Measurements from ENCODE around the gene RRP1B.
"Not testable (repeated sequence)": the region's sequence is repeated elsewhere in the genome, so short reads cannot be mapped to it uniquely, and the experiment has no call there.

Gene RRP1B

GRCh38 chr21:43697758-43698643 lies 38.6 kb downstream of the RRP1B start:
- no peak for DNase-seq (ENCODE audit: low spot score)

GRCh38 chr21:43699492-43699777 lies 40.1 kb downstream of the RRP1B start:
- DNase-seq (ENCODE audit: low spot score) = not testable (repeated sequence)

DNA sequence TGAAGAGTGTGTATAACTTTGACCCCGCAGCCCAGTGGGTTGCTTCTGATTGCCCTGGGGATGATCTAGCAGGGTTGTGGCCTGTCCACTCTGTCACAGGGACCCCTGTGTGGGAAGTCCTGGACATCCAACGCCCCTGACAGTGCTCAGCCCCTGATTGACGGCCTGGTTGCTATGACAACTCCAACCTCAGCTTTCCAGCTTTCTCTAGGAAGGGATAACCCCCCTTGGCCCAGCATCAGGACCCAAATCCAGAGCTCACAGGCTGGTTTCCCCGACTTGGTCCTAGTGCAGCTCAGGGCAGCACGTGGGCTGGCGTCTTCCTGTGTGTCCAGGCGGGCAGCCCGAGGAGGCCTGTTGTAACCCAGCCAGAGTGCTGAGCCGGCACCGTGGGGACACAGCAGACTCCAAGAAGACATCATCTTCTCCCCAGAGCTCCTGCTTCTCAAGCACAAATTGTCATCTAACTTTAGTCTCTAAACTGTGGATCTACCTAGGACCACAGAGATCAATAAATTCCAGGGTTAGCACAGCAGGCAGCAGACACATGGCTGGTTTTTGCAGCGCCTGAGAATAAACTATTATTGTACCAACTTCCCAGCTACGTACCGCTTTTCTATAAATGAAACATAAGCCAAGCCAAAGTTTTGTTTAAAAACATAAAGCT lies 40.7 kb downstream of the RRP1B start:
- DNase-seq (ENCODE audit: low spot score) = no peak

DNA sequence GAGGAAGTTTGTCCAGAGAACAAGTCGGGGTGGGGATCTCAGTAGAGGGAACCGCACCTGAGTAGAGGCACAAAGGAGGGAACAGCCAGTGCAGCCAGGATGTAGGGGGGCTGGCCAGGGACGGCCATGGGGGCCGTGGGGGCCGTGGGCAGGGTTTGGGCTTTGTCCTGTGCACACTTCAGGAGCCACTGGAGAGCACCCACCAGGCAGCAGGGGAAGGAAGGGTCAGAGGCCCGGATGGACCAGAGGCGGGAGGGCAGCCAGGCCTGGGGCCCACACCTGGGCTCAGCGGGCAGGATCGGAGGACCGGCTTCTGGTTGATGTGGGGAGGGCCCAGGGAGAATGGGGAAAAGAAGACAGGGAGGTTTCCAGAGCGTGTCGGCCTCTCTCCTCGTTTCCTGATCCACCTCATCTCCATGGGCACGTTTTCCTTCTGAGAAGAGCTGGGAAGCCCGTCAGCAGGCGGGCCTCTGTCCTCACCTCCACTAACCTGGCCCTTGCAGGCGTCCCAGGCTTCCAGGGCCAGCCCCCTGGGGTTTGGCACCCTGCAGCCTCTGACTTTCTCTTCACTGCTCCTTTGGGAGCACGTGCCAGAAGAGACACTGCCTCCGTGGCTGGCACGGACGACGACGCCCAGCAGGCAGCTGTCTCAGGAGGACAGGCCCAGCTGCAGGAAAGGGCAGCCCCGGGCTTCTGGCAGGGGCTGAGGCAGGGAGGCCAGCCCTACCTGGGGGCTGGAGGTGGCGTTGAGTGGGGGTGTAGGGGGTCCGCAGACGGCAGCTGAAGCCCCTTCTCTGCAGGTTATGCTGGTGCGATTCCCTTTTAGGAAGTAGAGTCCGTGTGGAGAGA lies 42.8 kb downstream of the RRP1B start:
- no peak for DNase-seq (ENCODE audit: low spot score)

DNA sequence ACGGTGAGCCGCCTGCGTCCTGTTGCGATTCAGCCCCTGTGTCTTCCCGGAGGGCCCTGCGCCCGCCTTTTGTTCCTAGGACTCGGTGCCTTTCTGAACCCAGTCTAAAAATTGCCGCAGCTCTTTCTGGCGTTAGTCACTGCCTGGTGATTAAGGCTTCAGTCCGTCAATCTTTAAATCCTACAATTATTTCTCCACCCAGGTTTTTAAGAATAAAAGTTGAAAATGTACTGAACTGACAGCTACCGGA lies 43.4 kb downstream of the RRP1B start:
- DNase-seq (ENCODE audit: low spot score) = no peak

DNA sequence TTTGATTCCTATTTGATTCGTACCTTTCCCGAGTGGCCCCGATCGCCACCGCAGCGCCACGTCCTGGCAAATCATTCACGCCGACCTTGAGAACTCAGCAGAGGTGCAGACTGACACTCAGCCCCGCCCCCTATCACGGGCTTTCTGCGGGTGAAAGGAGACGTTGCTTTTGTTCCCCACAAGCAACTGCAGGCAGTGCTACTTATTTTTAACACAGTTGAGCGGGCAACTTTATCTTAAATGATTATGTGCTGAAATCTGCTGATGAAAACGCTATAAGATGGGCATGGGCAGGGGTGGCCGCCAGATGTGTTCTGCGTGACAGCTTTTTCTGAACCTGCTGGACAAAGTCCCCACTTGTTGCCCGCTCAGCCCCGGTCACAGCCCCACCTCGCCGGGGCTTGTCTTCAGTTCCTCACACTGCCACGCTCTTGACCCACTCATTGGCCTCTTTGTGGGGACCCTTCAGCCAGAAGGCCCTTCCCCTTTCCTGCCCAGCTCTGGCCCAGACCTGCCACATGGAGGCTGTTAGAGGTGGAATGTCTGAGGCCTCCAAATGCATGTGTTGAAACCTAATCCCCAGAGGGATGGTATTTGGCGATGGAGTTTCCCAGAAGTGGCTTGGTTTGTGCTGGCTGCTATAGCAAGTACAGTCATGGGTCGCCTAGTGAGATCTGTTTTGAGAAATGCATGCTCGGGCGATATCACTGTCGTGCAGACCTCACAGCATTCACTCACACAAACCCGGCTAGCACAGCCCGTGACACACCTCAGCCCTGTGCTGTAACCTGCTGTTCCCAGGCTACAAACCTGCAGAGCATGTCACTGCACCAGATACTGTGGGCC lies 43.9 kb downstream of the RRP1B start:
- DNase-seq (ENCODE audit: low spot score) = no peak

DNA sequence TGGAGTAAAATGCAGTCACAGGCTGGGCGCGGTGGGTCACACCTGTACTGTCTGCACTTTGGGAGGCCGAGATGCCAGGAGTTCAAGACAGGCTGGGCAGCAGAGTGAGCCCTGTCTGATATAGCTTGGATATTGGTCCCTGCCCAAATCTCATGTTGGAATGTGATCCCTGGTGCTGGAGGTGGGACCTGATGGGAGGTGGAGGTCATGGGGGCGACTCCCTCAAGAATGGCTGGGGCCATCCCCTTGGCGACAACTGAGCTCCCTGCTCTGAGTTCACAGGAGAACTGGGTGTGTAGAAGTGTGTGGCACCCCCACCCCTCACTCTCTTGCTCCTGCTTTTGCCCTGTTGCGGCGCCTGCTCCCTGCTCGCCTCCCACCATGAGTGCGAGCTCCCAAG lies 48.1 kb downstream of the RRP1B start:
- no peak for DNase-seq (ENCODE audit: low spot score)

GRCh38 chr21:43708745-43709381 lies 49.5 kb downstream of the RRP1B start:
- DNase-seq (ENCODE audit: low spot score) = no peak

DNA sequence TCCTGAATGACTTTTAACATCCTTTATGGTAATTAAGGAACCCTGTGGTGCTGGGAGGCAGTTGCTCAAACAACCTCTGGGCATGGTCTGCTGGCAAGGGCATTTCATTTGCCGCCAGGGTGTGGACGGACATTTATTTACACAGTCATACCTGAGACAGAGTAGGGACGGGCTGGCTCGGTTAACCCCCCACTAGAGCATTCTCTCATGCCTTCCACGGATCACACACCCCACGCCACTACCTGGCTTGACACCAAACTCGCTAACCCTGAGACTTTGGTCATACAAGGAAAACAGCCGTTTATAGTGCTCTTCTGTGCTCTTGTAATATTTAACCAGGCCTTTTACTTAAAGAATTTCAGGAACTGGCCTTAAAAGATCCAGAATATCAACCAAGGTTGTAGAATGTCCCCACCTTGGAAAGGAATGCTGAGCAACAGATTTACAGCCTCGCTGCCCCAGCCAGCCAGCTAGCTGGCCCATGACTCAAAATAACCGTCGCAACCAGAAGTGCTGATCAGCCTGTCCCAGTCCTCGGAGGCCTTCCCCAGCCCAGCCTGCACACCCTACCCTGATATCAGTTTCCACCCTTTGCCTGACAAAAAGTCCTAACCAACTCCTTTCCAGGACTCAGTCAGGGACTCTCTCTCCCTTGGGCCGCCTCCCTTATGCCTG lies 53.0 kb downstream of the RRP1B start:
- no peak for DNase-seq (ENCODE audit: low spot score)

DNA sequence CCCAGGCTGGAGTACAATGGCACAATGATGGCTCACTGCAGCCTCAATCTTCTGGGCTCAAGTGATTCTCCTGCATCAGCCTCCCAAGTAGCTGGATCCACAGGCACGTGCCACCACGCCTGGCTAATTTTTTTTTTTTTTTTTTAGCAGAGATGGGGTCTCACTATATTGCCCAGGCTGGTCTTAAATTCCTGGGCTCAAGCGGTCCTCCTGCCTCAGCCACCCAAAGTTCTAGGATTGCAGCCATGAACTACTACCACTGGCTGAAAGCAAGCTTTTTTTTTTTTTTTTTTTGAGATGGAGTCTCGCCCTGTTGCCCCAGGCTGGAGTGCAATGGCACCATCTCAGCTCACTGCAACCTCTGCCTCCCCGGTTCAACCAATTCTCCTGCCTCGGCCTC lies 53.8 kb downstream of the RRP1B start:
- not testable (repeated sequence) for DNase-seq (ENCODE audit: low spot score)

DNA sequence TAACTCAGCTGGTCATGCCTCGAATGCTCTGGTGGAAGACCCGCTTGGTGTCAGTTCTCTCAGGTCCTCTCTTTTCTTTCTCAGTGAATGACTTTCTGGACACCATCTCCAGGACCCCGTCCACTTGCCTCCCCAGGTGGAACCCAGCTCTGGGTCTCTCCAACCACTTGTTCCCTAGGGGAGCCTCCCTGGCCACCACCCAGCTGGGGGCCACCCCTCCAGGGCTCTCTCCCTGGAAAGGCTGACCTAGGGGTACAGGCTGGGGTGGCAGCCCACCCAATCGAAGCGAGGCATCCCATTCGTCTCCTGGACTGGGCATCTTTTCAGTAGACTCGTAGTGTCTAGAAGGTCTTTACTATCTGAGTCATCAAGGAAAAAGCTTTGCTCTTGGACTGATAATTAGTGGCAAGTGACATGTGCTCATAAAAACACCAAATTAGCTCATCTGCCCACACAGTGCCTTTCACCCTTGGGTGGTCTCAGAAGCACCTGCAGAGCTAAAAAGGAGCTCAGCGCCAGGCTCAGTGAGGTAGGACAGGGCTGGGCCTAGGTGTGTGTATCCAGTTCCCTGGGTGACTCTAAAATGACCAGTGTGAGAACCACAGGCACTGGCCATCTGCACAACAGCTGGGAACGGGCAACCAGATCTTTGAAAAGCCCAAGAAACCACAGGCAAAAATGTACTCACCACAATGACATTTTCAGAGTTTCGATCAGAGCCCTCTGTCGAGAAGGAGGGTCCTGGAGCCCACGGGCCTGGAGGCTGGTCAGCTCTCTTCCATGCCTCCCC lies 57.2 kb downstream of the RRP1B start:
- DNase-seq (ENCODE audit: low spot score) = no peak

DNA sequence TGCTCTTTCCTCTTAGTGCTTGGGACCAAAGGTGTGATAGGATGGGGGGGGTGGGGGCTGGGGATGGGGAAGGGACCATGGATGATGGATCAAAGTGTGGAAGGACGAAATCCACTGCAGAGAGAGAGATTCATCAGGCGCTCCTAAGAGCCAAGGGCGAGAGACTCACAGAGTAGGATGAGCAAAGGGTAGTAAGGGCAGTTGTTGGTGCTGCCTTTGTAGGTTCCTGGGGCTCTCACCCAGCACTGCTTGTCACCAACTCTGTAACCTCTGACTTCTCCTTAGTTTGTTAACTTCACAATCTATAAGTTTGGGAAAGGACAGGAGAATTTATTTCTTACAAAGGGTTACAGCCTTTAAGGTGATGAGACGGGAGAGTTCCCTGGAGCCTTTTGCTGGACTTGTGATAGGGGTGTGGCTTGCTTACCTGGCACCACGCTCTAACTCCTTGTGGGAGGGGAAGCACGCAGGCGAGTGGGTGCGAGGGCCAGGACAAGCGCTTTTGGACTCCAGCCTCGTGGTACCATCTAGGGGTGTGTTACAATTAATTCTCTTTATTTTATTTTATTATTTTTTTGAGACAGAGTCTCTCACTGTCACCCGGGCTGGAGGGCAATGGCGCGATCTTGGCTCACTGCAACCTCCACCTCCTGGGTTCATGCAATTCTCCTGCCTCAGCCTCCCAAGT lies 58.0 kb downstream of the RRP1B start:
- DNase-seq (ENCODE audit: low spot score) = no peak

- DNase-seq (ENCODE audit: low spot score) = no peak
Measured at GRCh38 chr21:43717967-43718871, 58.9 kb downstream of the RRP1B start.

- peak; percentile 75 for DNase-seq (ENCODE audit: low spot score)
Measured at GRCh38 chr21:43718872-43719747, 59.8 kb downstream of the RRP1B start, which contains the start of gene PDXK. Gene PDXK (plus strand): TSS chr21:43719129. CDS start chr21:43719295, 166 bp downstream.

DNA sequence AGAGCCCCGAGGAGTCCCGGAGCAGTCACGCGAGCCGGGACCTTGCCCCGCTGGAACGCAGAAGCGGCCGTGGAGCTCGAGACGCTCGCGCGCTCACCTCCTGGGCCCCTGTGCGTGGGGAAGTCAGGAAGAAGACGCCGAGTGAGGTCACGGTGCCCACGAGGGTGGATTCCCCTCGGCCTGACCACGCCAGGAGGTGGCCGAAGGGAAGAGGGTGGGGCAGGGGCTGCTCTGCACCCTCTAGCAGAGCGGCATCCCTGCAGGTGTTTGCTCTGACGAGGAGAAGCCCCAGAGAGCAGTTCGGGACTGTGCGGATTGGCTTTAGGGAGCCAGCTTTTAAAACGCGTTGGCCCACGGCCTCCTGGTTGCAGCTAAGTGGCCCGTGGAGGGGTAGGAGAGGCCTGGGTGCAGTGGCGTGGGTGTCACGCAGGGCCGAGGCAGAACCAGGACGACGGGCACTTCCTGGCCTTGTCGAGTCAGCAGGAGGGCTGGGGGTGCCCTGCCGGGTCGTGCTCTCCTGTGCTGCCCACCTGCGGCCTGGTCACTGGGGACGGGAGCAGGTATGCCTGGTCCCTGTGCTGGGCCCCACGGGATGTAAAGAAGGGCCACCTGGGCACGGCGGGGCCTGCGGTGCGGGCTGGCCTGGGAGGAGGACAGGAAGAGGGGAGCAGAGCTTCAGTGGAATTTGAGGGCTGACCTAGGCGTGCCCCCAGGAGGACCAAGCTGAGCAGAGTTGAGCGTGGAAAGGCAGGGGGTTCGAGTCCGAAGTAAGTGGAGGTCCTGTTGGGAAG lies 60.6 kb downstream of the RRP1B start:
- DNase-seq (ENCODE audit: low spot score) = no peak

- DNase-seq (ENCODE audit: low spot score) = no peak
Measured at GRCh38 chr21:43720539-43721166, 61.3 kb downstream of the RRP1B start.
